ENCODE measurements around the gene MSRB3.
"Not testable (repeated sequence)": the region's sequence is repeated elsewhere in the genome, so short reads cannot be mapped to it uniquely, and the experiment has no call there.

MSRB3 gene

DNA sequence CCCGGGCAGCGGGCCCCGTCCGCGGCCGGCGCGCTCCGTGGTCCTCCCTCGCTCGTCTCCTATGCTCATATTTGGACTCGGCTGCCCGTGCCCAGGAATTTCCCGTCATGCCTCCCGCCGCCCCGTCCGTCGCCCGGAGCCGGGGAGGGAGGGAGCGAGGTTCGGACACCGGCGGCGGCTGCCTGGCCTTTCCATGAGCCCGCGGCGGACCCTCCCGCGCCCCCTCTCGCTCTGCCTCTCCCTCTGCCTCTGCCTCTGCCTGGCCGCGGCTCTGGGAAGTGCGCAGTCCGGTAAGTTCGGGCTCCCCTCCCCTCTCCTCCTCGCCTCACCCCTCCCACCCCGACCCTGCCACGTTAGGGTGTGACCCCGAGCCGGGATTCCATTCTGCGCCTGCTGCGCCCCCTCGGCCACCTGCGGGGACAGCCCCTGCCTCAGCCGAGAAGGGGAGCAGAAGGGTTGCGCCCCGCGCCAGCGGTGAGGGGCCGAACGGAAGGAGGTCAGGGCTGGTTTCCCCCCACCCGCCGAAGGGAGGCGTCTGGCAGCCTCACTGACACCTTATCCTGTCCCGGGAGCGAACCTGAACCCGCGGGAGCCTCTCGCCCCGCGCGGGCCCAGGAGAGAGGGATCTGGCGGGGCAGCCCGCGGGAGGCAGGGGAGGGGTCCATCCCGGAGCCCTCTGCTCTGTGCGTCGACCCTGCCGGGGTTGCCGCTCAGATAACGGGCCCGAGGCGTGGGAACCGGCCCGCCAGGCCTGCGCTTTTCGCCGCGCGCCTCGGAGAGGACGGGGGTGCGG, at the start of gene MSRB3:
Gene MSRB3, plus strand, starts transcription at position 108 of the 793 bp plus-strand sequence. CDS start 29,897 bp downstream, outside the sequence.
- peak; percentile 29 for DNase-seq

DNA sequence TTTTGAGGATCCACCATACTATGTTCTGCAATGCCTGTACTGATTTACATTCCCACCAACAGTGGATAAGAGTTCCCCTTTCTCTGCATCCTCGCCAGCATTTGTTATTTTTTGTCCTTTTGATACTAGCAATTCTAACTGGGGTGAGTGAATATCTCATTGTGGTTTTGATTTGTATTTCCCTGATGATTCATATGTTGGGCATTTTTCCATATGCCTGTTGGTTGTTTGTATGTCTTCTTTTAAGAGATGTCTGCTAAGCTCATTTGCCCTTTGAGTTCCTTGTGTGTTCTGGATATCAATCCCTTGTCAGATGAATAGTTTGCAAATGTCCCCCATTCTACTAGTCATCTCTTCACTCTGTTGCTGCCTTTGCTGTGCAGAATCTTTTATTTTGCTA, 49.0 kb upstream of the MSRB3 start:
- peak; percentile 30 for DNase-seq

DNA sequence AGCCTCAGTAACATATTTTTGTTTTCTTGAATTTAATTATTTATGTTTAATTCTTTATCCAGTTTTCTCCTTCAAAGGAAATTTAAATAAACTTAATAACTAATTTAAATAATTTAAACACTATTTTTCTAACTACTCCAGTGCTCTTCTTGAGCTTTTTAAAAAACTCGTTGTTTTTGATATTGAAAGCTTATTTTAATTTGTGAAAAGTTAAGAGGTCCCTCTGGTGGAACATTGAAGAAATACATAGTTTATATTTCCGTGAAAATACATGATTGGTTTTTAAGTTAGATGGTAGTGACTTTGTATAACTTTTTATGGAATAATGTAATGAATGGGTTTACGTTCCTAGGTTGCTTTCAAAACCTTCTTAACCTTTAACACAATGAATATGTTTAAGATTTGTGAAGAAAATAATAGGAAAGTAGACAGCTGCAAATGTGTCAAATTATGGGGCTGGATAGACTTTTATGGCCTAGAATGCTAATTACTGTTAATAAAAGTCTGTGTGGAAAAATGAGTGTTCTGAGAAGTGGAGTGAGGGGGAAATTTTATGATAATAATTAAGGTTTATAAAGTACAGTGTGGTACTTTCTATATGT, 45.9 kb upstream of the MSRB3 start:
- peak; percentile 36 for DNase-seq

DNA sequence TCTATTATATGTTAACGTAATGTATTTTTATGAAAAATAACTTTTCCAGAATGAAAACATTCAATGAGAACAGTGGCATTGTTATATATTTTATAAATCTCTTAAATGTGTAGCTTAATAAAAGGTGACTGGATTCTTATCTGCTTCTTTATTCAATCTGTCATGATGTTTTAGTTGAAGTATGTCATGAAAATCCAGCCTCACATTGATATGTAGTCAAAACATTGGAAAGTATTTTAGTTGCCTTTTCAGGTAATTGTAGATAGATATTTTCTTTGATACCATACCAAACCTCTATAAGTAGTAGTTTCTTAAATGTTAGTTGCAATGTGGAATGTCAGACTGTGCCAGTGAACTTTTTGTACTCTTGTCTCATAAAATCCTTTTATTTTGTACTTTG, 41.3 kb upstream of the MSRB3 start:
- DNase-seq: no peak

DNA sequence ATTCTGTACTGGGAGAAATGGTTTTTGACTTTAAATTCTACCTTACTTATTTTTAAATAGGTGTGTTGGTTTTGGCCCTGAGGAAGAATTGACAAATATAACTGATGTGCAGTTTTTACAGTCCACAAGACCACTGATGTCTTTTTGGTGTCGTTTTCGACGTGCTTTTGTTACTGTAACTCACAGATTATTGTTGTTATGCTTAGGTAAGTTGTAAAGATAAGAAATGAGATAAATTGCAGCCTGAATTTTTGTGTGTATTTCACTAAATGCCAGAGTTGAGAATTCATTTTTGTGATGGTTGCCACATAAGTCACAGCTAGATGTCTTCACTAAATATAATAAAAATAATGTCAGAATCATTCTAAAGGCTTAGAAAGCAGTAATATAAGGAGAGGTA, 39.9 kb upstream of the MSRB3 start:
- no peak for DNase-seq

DNA sequence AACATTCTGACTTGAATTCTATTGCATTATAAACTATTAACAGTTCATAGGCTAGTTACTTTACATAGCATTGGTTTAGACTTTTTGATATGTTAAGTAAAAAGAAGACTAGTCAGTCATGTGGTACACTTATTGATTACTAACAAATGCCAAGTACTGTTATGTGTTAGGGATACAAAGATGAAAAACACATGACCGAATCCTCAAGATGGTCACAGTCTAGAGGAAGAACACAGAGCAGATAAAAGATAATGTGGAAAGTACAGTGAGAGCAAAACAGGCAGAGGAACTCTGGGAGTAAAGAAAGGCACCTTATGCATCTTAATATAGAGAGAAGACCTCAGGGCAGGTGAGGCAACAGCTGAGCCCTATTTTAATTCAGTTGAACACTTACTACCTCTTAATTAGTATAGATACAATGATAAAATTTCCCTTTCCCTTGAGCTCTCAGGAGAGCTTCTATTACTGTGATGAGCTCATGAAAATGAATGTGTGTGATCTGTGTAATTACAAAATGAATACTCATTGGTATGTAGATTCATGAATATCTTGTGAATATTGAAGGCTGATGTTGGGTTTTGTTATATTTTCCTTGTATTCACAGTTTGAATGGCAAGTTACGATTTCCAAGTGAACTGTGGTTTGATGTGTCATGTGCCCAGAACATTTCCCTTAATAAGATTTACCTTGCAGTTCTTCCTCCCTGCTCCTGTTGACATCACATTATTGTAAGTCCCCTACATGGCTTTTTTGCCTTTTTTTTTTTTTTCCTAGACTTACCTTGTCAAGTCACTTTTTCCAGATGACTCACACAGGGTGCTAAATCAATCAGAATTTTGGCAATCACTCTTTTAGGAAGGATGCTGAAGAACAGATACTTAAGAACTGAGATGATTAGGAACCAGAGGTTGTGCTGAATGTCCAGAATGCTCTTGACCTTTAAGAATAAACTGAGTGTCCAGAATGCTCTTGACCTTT, 29.5 kb upstream of the MSRB3 start:
- DNase-seq: no peak

DNA sequence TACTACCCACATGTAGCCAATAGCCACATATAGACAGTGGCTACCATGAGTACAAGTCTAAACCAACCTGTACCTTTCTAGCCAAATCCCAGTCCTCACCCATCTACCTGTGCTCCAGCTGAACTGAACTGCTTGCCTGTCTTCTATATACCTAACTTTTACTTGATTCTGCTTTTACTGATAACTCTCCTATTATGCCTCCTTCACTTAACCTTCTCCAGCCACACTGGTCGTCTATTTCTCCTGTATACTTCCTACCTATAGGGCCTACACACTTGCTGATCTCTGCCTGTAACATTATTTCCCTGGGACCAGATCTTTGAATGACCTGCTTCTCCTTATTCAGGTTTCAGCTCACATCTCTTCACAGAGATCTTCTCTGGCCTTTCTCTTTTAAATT, 26.0 kb upstream of the MSRB3 start:
- DNase-seq: no peak

DNA sequence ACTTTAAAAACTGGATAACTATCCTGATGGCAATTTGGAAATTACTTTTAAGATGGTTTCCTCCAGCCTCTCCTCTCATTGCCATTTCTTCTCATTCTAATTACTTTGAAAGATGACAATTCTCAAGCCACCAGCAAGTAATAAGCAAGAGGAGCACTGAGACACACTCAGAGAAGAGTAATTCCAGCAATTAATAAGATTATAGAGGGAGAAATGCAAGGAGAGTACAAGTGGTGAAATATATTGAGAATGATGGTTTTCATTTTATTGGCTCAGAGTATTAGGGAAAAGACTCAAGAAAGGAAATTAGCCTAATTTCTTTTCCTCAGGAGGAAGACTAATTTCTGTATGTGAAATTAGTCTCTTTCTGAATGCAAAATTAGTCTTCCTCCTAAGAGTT, 20.5 kb upstream of the MSRB3 start:
- DNase-seq: no peak

DNA sequence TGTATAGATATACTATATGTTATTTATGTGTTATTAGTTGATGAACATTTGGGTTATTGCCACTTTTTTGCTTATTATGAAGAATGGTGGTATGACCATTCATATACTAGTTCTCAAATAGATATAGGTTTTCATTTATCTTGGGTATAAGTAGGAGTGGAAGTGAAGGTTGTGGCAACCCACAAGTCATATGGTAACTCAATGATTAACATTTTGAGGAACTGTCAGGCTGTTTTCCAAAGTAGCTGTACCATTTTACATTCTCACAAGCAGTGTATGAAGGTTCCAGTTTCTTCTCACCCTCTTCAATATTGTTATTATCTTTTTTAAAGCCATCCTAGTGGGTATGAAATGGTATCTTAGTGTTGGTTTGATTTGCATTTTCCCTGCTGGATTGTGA, 19.0 kb upstream of the MSRB3 start:
- no peak for DNase-seq

DNA sequence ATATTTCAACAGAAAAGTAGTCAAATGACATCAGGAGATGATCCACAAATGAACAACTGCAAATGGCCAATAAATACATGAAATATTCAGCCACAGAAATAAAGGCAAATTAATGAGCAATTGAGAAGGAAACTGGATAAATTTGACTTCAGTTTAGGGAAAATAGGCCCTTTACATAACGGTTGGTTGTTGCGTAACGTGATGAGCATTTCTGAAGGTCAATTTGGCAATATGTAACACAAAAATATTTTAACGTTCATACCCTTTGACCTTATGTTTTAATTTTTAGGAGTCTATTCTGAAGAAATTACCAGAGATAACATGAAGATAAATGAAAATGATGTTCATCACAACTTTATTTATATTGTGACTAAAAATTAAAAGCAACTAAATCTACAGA, 14.7 kb upstream of the MSRB3 start:
- peak; percentile 31 for DNase-seq

DNA sequence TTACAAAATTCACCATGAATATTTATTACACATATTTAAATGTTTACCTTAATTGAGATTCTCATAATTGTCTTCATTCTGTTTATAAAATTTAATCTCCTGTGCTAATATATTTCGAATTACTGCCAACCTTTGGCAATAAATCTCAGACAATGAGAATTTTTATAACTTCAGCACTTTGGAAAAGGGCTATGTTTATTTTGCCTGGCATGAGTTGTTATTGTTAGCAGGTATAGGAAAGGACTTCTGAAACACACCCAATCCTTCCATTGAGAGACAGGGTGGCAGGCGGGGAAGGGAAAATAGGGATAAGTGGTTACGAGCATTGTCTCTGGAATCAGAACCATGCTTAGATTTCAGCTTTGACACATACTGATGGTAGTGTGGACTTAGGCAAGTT, 12.1 kb upstream of the MSRB3 start:
- DNase-seq: no peak

DNA sequence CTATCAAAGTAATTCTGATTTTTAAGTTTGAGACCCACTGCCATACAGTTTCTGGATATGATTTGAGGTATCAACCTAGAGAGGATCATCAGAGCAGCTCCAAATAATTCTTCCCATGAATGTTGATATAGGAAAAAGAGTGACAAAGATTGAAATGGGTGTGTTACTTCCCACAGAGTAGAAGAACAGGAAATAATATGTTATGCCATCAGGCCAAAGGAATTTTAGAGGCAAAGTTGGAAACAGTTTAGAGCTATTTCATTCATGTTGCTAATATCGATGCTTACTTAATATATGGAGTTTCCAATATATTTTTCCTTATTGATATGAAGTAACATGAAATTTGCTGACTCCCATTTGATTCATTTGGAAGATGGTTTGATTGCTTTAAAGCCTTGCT, 8.9 kb upstream of the MSRB3 start:
- no peak for DNase-seq

DNA sequence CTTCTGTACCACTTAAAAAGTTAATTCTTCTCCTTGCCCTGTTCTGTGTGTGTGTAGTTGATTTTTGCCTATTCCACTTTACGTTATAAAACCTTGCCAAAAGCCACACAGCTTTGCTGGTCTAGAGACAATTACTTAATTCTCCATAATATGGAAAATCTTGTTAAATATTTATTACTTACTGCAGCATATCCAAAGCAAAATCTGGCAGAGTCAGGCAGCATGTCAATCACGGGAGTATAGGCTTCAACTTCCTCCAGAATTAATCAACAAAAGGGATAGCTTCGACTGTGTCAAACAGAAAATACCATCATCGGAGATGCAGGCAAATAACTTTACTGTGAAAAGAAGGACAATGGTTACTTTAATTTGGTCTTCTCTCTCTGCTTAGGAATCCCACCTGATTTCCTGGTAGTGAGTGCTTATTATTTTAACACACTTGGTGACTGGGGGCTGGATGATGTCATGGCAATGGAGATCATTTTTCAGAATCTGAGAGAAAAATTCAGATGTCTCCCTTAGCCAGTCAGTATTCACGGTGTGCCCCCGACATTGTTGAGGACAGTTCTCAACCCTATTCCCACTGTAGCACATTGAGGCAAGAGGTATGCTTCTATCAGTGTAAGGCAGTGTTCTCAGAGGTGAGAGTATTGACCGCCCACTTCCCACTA, 3.7 kb upstream of the MSRB3 start:
- no peak for DNase-seq

DNA sequence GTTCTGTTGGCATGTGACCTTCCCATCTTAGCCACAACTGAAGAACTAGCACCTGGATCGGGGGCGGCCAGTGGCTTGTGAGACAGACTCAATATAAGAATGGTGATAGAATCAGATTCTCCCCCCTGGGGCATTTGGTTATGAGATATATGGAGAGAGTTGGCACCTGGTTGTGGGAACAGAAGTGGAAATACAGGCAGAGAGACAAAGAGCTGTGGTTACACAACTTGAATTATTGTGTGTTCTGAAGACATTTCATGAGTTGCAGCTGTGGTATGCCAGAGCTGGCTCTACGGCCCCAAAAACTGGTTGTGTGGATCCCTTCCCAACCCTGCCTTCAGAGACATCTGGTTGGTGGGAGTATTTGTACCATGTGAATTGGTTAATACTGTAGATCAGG, 2.9 kb upstream of the MSRB3 start:
- no peak for DNase-seq

DNA sequence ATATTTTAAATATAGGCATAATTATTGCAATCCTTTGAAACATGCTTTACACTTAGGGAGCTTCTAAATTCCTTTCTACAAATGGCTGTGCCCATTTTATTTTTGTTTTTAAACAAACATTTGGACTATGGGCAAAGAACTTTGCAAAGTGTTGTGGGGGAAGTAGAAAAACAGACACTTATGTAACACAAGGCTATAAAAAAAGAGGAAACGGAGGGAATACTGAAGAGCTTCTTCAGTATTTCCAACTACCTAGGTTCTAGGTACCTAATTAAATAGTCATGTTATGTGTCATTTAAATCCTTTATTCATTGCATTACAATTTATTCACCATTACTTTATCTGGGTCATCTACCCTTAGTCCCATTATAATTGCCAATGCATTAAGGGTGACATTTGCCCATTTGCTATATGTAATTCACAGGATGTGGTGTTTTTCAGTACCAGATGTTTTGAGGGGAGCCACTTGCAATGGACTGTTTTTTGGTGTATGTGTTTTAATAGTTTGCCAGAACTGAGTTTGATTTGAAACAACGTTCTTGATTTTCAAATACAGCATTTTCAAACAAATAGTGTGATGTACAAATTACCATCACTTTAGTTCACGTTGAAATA, 1.5 kb upstream of the MSRB3 start:
- DNase-seq: peak; percentile 7

DNA sequence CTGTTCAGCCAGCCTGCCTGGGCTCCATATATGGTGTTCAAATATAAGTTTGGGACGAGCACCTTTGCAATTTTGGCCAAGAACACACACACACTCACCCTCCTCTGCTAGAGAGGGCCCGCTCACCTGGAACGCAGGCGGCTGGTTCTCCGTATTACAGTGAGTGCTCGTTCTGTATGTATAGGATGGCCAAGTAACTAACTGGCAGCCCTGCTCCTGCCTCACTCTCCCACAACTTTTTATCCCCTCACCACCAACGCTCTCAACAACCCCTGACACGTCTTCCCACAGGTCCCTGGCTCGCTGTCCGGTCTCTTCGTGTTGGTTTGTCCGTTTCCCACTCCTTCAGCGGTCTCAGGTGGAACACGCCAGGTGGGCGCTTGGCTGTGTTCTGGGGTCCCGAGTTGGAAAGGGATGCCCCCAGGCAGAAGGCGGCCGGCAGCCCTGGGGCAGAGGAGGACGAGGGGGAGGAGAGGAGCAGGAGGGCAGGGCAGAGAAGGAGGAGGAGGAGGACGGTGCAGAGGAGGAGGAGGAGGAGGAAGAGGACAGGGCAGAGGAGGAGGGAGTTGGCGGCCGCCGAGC, 398 bp upstream of the MSRB3 start:
- DNase-seq: no peak

DNA sequence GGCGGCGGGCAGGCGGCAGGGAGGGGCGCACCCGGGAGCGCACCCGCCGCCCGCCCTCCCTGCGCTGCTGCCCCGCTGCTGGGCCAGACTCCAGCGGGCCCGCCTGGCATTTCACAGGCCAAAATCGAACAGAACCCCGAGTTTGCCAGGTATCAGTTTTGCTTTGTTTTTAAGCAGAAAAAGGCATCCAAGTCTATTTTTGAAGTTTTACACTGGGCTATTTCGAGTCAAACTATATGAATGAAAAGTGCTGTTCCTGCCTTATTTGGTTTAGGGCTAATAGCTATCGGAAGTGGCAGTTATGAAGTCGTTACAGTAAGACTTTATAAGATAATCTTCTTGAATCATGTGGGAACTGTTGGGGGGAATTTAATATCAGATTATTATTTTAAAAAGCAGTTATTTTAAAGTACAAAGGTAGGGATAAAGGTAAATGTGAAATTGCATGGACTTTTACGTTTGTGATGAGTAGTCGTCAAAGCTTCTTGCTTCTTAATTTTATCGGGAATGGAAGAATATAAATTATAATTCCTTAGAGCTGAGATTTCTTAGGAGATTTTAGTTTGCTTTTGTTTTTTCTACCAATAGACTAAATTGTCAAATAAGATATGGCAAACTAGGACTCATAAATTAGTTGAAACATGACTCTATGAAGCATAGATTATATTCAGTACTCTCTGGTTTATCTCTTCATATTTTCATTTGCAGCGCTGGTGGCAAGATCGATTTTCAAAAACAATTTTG, 1.1 kb downstream of the MSRB3 start:
- DNase-seq: no peak

DNA sequence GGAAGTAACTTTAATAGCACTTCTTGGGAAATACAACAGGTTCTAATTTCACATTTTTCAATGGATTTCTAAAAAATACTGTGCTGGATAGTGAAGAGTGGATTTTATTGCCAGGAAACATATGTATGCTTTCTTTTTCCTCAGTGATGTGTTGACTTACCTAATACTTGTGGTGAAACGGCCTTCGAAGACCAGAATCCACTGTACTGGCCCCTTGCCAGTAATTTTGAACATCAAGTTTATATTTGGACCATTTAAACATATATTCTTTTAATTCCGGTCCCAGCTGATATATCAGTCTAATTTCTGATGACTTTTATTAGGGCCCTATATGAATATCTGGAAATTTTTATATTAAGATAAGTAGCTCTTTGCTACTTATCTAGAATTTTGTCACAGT, 1.8 kb downstream of the MSRB3 start:
- no peak for DNase-seq

DNA sequence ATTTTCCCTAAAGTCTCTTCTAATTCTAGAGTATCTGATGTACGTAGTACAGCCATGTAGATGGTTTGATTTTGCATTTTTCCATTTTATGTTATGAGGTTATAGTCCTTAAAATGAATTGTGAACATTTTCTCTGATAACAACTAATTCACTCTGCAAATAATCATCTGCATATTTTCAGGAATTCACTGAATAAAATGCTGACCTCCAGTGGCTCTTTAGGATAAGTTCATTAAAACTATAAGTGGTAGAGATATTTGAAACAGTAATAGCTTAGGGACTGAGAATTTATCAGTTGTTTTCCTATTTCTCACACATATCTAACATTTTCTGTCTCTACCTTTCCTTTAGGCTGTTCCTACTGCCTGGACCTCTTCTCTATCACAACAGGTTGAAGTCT, 4.4 kb downstream of the MSRB3 start:
- DNase-seq: no peak

DNA sequence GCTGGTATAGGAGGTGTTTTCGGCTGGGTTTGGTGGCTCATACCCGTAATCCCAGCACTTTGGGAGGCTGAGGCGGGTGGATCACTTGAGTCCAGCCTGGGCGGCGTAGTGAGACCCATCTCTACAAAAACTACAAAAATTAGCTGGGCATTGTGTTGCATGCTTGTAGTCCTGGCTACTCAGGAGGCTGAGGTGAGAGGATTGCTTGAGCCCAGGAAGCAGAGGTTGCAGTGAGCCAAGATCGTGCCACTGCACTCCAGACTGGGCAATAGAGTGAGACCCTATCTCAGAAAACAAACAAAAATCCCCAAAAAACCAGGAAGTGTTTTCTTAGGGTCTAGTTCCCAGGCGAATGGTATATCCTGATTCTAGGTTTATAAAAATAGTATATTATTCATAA, 7.0 kb downstream of the MSRB3 start:
- DNase-seq: not testable (repeated sequence)

DNA sequence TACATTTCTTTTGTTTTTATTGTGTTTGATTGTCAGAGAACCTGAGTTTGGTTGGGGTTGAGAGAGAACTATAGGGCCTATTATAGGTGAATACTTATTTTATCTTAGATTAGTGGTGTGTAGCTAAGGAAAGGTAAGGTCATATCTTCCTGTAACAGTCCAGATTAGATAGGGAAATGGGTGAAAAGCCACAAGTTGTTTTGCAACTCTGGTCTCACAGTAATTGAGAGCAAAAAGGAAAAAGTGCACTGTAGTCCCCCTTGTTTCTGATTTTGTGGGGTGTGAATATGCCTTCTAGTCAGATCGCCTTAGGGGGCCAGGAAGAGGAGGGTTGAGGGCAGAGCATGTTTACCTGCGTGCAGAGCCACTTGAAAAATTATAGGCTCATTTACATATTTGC, 8.9 kb downstream of the MSRB3 start:
- DNase-seq: no peak

Measured in suppressor macrophage treated with lipopolysaccharide for 4 hours (primary cell).